Natural killer cell (primary cell): ENCODE data around the gene NPR2. TPM values are rescaled to one million over a fixed set of nuclear protein-coding genes. Genes with fewer than 3 reads are reported as not detected.

Experiments
- ATAC-seq, 3 donors: fragments of 150-1000 bp in 2 of 3; fragments of 200-7000 bp in 1 of 3; cut with Tn5 transposase; 1 replicate in 1 of 3; 2 replicates in 2 of 3; pipeline ENCODE4 v1.10.0; 2021; ENCODE audit warnings: mild to moderate bottlenecking in 2 of 3, moderate library complexity in 2 of 3
- DNase-seq, 2 donors: peaks; one replicate each; pipeline versions ENCODE4 v3.0.0 to v3.0.0-alpha.2; 2013 to 2021; ENCODE audit warnings: mixed read lengths in 1 of 2
- H3K27ac ChIP-seq: one replicate; pipeline ENCODE4 v1.5.1; 2013; ENCODE audit warnings: mild to moderate bottlenecking, low read length
- H3K27me3 ChIP-seq: one replicate; pipeline ENCODE4 v1.6.1; 2013; ENCODE audit warnings: low read length; ENCODE audit not compliant: control insufficient read depth, insufficient read depth
- H3K36me3 ChIP-seq: one replicate; pipeline ENCODE4 v1.6.1; 2013; ENCODE audit warnings: low read length; ENCODE audit not compliant: control insufficient read depth, insufficient read depth
- H3K4me1 ChIP-seq: one replicate; pipeline ENCODE4 v1.6.1; 2013; ENCODE audit warnings: low read length; ENCODE audit not compliant: control insufficient read depth, insufficient read depth
- H3K4me3 ChIP-seq: one replicate; pipeline ENCODE4 v1.5.1; 2013; ENCODE audit warnings: low read length
- H3K9me3 ChIP-seq: one replicate; pipeline ENCODE4 v1.6.1; 2013; ENCODE audit warnings: low read length; ENCODE audit not compliant: control insufficient read depth, insufficient read depth
- H3K27ac Mint-ChIP-seq, 2 donors: one replicate each; pipeline ENCODE4 v1.8.0; 2022; ENCODE audit warnings: mild to moderate bottlenecking in 2 of 2, mixed read lengths in 2 of 2, moderate library complexity in 1 of 2
- H3K27me3 Mint-ChIP-seq, 2 donors: one replicate each; pipeline ENCODE4 v1.8.0; 2022; ENCODE audit warnings: low read depth in 2 of 2, mixed read lengths in 2 of 2
- H3K36me3 Mint-ChIP-seq: one replicate; pipeline ENCODE4 v1.8.0; 2022; ENCODE audit warnings: mixed read lengths
- H3K4me1 Mint-ChIP-seq, 2 donors: one replicate each; pipeline ENCODE4 v1.8.0; 2022; ENCODE audit warnings: mixed read lengths in 2 of 2
- H3K4me3 Mint-ChIP-seq: one replicate; pipeline ENCODE4 v1.8.0; 2022; ENCODE audit warnings: mild to moderate bottlenecking, moderate library complexity, mixed read lengths
- H3K9me3 Mint-ChIP-seq, 2 donors: one replicate each; pipeline ENCODE4 v1.8.0; 2022; ENCODE audit warnings: mixed read lengths in 2 of 2
- WGBS: methylation state at CpG from one replicate; pipeline ENCODE4 v1.1.7; 2013; ENCODE audit warnings: missing lambda C conversion rate; ENCODE audit not compliant: insufficient coverage; 5-methylcytosine and 5-hydroxymethylcytosine counted together
- intact Hi-C: fragments of 100-400 bp; cut with micrococcal nuclease; formaldehyde crosslinking; loops from one replicate; pipeline ENCODE4 v1.14.2; 2022
- total RNA-seq, 4 donors: library from RNA; stranded (reverse); fragments of 120-200 nt in 1 of 4; gene quantifications; one replicate each; pipeline versions ENCODE4 v1.2.3 to v1.2.4, GENCODE V29; 2013 to 2022
- TF ChIP-seq, protein P1 (sequence below): fragments of 200-600 bp; IDR thresholded peaks from one replicate; pipeline ENCODE4 v1.8.0; 2022; ENCODE audit warnings: antibody characterized with exemption

Gene NPR2
- total RNA-seq, 3 donors from 2014 or later (not counting 1 experiment from before 2014, with no cell fraction given), result 2.1 to 2.7 (median 2.4) TPM

GRCh38 chr9:35829084-35829763, 37.8 kb downstream of the NPR2 start, which contains the start of gene TMEM8B:
TMEM8B (plus strand) TSS chr9:35829228; CDS start chr9:35829448, 220 bp downstream.
- peak; percentile 94 to 95 (median 94) for ATAC-seq
- H3K4me1 Mint-ChIP-seq, result peaks cover 27 to 38% of the 10 kb centered on the region in 2 donors
- H3K4me1 ChIP-seq, result peaks cover 23% of the 10 kb centered on the region
- peak within 1 kb of the TSS; percentile 70 for H3K27ac ChIP-seq
- H3K36me3 ChIP-seq, result no peaks in the 10 kb centered on the region
- peak; percentile 88 to 96 for DNase-seq
- under 1% methylated on average over 53 of the region's 53 CpGs for WGBS
- intact Hi-C loops, result loop anchor here (5.0 kb wide), 2 partner anchors 92 to 227 kb away; no protein-coding TSS in a partner anchor
- H3K9me3 Mint-ChIP-seq, result no peaks in the 10 kb centered on the region
- H3K9me3 ChIP-seq, result no peaks in the 10 kb centered on the region
- peak within 1 kb of the TSS; percentile 82 for H3K4me3 ChIP-seq
- TF ChIP-seq, protein P1, sequence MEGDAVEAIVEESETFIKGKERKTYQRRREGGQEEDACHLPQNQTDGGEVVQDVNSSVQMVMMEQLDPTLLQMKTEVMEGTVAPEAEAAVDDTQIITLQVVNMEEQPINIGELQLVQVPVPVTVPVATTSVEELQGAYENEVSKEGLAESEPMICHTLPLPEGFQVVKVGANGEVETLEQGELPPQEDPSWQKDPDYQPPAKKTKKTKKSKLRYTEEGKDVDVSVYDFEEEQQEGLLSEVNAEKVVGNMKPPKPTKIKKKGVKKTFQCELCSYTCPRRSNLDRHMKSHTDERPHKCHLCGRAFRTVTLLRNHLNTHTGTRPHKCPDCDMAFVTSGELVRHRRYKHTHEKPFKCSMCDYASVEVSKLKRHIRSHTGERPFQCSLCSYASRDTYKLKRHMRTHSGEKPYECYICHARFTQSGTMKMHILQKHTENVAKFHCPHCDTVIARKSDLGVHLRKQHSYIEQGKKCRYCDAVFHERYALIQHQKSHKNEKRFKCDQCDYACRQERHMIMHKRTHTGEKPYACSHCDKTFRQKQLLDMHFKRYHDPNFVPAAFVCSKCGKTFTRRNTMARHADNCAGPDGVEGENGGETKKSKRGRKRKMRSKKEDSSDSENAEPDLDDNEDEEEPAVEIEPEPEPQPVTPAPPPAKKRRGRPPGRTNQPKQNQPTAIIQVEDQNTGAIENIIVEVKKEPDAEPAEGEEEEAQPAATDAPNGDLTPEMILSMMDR, result no peak
- no peaks in the 10 kb centered on the region for H3K36me3 Mint-ChIP-seq
- H3K27me3 ChIP-seq, result no peaks in the 10 kb centered on the region
- H3K4me3 Mint-ChIP-seq, result peak within 1 kb of the TSS; percentile 99
- H3K27ac Mint-ChIP-seq, result peak within 1 kb of the TSS; percentile 92 to 93
- H3K27me3 Mint-ChIP-seq, result no peaks in the 10 kb centered on the region

GRCh38 chr9:35829764-35830096, 38.3 kb downstream of the NPR2 start:
- Histone ChIP-seq H3K4me3 (peak overlapping the region; percentile 82), H3K9me3 (no peaks in the 10 kb centered on the region), H3K4me1 (peaks cover 28% of the 10 kb centered on the region), H3K27me3 (no peaks in the 10 kb centered on the region), H3K27ac (peak overlapping the region; percentile 39), H3K36me3 (no peaks in the 10 kb centered on the region)
- Mint-ChIP-seq H3K9me3 (no peaks in the 10 kb centered on the region), H3K4me3 (peak overlapping the region; percentile 87), H3K4me1 (peaks cover 27 to 42% of the 10 kb centered on the region in 2 donors), H3K36me3 (no peaks in the 10 kb centered on the region), H3K27ac (peak overlapping the region; percentile 64 to 93), H3K27me3 (no peaks in the 10 kb centered on the region)
- intact Hi-C loops, result loop anchor here (5.0 kb wide), 2 partner anchors 92 to 227 kb away; no protein-coding TSS in a partner anchor
- DNase-seq (no peak), ATAC-seq (no peak)
- TF ChIP-seq, protein P1, result no peak
- WGBS, result 86% methylated on average over 2 of the region's 2 CpGs

- Histone ChIP-seq H3K27ac (no peak overlapping the region), H3K4me3 (no peak overlapping the region), H3K4me1 (peaks cover 28% of the 10 kb centered on the region), H3K27me3 (no peaks in the 10 kb centered on the region), H3K9me3 (no peaks in the 10 kb centered on the region), H3K36me3 (no peaks in the 10 kb centered on the region)
- H3K27ac Mint-ChIP-seq, result no peak overlapping the region
- ATAC-seq, result no peak
- intact Hi-C loops, result no loop called here
- H3K9me3 Mint-ChIP-seq, result no peaks in the 10 kb centered on the region
- no peak for DNase-seq
- TF ChIP-seq, protein P1, result no peak
- WGBS, result 98% methylated on average over 4 of the region's 4 CpGs
- H3K27me3 Mint-ChIP-seq, result no peaks in the 10 kb centered on the region
- H3K4me3 Mint-ChIP-seq, result no peak overlapping the region
- H3K36me3 Mint-ChIP-seq, result no peaks in the 10 kb centered on the region
- H3K4me1 Mint-ChIP-seq, result peaks cover 21 to 41% of the 10 kb centered on the region in 2 donors
Observed at GRCh38 chr9:35831040-35831439, 39.6 kb downstream of the NPR2 start.
